OCI-LY1 (cell line): Measurements from ENCODE around the gene TRPV5.

Experiments used
- H2AFZ ChIP-seq: fragments of 200-600 bp; sonication (generic), shearing (Covaris generic); 2 replicates; pipeline ENCODE4 v1.6.0; 2014; ENCODE audit warnings: antibody characterized with exemption, mild to moderate bottlenecking, low read length
- H3F3A ChIP-seq: fragments of 200-600 bp; sonication (generic), shearing (Covaris generic); 2 replicates; pipeline ENCODE4 v1.6.0; 2014; ENCODE audit warnings: mild to moderate bottlenecking, antibody characterized with exemption, low read length, moderate library complexity; ENCODE audit not compliant: insufficient read depth
- H3K27ac ChIP-seq: fragments of 200-600 bp; sonication (generic); 2 replicates; pipeline ENCODE4 v1.5.1; 2014; ENCODE audit warnings: low read length, mixed run types, mild to moderate bottlenecking, low read depth; ENCODE audit not compliant: poor library complexity, severe bottlenecking
- H3K27me3 ChIP-seq: fragments of 200-600 bp; sonication (generic); 2 replicates; pipeline ENCODE4 v1.6.0; 2014; ENCODE audit warnings: antibody characterized with exemption, mild to moderate bottlenecking, low read length, moderate library complexity; ENCODE audit not compliant: insufficient read depth
- H3K36me3 ChIP-seq: fragments of 200-600 bp; sonication (generic); 2 replicates; pipeline ENCODE4 v1.6.1; 2014; ENCODE audit warnings: mild to moderate bottlenecking, antibody characterized with exemption, low read length, moderate library complexity, mixed read lengths; ENCODE audit not compliant: insufficient read depth
- H3K4me1 ChIP-seq: fragments of 200-600 bp; sonication (generic); 2 replicates; pipeline ENCODE4 v1.5.1; 2014; ENCODE audit warnings: mild to moderate bottlenecking, low read length, moderate library complexity; ENCODE audit not compliant: insufficient read depth, severe bottlenecking
- H3K4me2 ChIP-seq: fragments of 200-600 bp; sonication (generic), shearing (Covaris generic); 2 replicates; pipeline ENCODE4 v1.6.1; 2014; ENCODE audit warnings: low read length
- H3K4me3 ChIP-seq: fragments of 200-600 bp; sonication (generic); 2 replicates; pipeline ENCODE4 v1.5.1; 2014; ENCODE audit warnings: low read length, low read depth, mild to moderate bottlenecking, mixed read lengths; ENCODE audit not compliant: poor library complexity, severe bottlenecking
- H3K79me2 ChIP-seq: fragments of 200-600 bp; shearing (Covaris generic); 2 replicates; pipeline ENCODE4 v1.6.1; 2016; ENCODE audit warnings: mixed run types, low read length, mixed read lengths; ENCODE audit not compliant: insufficient read depth
- H3K9ac ChIP-seq: fragments of 200-600 bp; sonication (generic), shearing (Covaris generic); 2 replicates; pipeline ENCODE4 v1.6.1; 2014; ENCODE audit warnings: mild to moderate bottlenecking, low read length, mixed read lengths
- H3K9me2 ChIP-seq: fragments of 200-600 bp; sonication (generic), shearing (Covaris generic); 2 replicates; pipeline ENCODE4 v1.6.1; 2014; ENCODE audit warnings: low read depth, mild to moderate bottlenecking, low read length, mixed read lengths
- H3K9me3 ChIP-seq: fragments of 200-600 bp; shearing (Covaris generic); 2 replicates; pipeline ENCODE4 v1.6.1; 2014; ENCODE audit warnings: low read length, mixed read lengths
- H4K20me1 ChIP-seq: fragments of 200-600 bp; sonication (generic), shearing (Covaris generic); 2 replicates; pipeline ENCODE4 v1.6.0; 2016; ENCODE audit warnings: mild to moderate bottlenecking, low read length; ENCODE audit not compliant: insufficient read depth
- EZH2 ChIP-seq: fragments of 200-600 bp; sonication (generic), shearing (Covaris generic); IDR thresholded peaks from 2 replicates; pipeline ENCODE4 v1.8.0; 2017; ENCODE audit warnings: borderline replicate concordance, mixed run types, mild to moderate bottlenecking, antibody characterized with exemption, low read length, moderate library complexity, mixed read lengths
- TF ChIP-seq, protein P1 (sequence below): fragments of 200-600 bp; sonication (generic), shearing (Covaris generic); IDR thresholded peaks from 2 replicates; pipeline ENCODE4 v1.5.1; 2017; ENCODE audit warnings: mild to moderate bottlenecking, antibody characterized with exemption, low read length, moderate library complexity, mixed read lengths

The TRPV5 gene

DNA sequence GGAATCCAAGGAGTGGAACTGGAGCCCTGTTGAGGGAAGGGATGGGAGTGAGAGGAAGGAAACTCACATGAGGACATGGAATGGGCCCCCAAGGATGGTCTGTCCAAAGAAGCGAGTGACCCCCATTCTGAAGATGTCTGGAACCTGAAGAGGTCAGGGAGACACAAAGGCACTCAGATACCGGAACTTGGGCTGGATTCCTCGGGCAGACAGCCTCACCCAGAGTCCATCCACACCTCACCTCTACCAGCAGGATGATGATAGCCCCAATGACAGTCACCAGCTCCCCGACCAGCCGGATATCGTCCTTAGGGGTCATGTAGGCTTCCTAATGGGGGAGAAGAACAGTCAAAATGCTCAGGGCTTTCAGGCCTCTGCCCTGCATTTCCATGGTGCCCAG lies 58.7 kb downstream of the TRPV5 start:
- no peak overlapping the region for H3K27ac ChIP-seq
- H3K4me3 ChIP-seq: no peak overlapping the region
- H2AFZ ChIP-seq: no peak overlapping the region
- no peaks in the 10 kb centered on the region for H3K36me3 ChIP-seq
- no peaks in the 10 kb centered on the region for H3K4me1 ChIP-seq
- TF ChIP-seq EZH2: no peak
- TF ChIP-seq, protein P1, sequence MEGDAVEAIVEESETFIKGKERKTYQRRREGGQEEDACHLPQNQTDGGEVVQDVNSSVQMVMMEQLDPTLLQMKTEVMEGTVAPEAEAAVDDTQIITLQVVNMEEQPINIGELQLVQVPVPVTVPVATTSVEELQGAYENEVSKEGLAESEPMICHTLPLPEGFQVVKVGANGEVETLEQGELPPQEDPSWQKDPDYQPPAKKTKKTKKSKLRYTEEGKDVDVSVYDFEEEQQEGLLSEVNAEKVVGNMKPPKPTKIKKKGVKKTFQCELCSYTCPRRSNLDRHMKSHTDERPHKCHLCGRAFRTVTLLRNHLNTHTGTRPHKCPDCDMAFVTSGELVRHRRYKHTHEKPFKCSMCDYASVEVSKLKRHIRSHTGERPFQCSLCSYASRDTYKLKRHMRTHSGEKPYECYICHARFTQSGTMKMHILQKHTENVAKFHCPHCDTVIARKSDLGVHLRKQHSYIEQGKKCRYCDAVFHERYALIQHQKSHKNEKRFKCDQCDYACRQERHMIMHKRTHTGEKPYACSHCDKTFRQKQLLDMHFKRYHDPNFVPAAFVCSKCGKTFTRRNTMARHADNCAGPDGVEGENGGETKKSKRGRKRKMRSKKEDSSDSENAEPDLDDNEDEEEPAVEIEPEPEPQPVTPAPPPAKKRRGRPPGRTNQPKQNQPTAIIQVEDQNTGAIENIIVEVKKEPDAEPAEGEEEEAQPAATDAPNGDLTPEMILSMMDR: no peak
- no peak overlapping the region for H3K4me2 ChIP-seq
- no peaks in the 10 kb centered on the region for H3K9me3 ChIP-seq
- no peaks in the 10 kb centered on the region for H4K20me1 ChIP-seq
- H3K9me2 ChIP-seq: no peaks in the 10 kb centered on the region
- no peaks in the 10 kb centered on the region for H3F3A ChIP-seq
- H3K27me3 ChIP-seq: no peaks in the 10 kb centered on the region; the same call in 1 of the 2 replicates
- no peaks in the 10 kb centered on the region for H3K79me2 ChIP-seq
- H3K9ac ChIP-seq: no peak overlapping the region

DNA sequence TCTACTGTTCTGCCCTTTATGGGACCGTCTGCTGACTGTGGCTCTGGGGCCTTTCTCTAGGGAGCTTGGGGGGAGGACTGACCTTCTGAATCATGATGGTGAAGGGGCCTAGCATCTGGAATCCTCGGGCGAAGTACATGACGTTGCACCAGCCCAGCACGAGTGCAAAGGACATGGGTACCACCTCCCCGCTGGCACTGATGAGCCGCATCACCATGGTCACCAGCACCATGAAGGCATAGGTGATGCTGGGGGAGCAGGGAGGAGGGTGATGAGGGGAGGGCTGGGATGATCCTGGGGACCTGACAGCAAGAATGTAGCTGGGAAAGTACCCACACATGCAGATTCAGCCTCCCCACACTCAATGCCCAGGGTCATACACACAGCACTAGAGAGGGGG lies 59.1 kb downstream of the TRPV5 start:
- no peaks in the 10 kb centered on the region; the same call in 1 of the 2 replicates for H3K27me3 ChIP-seq
- H3F3A ChIP-seq: no peaks in the 10 kb centered on the region
- TF ChIP-seq EZH2: no peak
- TF ChIP-seq, protein P1: no peak
- H3K79me2 ChIP-seq: no peaks in the 10 kb centered on the region
- H3K4me2 ChIP-seq: no peak overlapping the region
- no peak overlapping the region for H3K9ac ChIP-seq
- H3K4me3 ChIP-seq: no peak overlapping the region
- H3K9me2 ChIP-seq: no peaks in the 10 kb centered on the region
- no peaks in the 10 kb centered on the region for H4K20me1 ChIP-seq
- no peaks in the 10 kb centered on the region for H3K36me3 ChIP-seq
- no peaks in the 10 kb centered on the region for H3K9me3 ChIP-seq
- no peak overlapping the region for H3K27ac ChIP-seq
- H3K4me1 ChIP-seq: no peaks in the 10 kb centered on the region
- no peak overlapping the region for H2AFZ ChIP-seq

DNA sequence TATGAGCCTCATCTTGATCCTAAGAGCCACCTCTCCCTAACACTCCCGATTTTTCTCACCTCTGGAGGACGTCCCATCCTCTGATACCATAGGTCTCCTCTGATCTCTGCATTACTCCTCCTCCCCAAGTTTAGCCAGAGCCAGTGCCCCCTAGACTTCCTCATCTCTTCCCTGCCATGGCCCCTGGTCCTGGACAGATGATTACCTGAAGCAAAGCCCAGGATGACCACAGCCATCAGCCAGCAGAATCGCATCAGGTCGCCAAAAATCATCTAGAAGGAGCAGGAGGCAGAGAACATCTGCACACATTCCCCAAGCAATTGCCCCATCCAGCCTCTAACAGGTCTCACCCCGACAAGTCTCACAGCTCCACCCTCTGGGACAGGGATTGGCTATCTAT lies 59.7 kb downstream of the TRPV5 start:
- Histone ChIP-seq H3K9me2 (no peaks in the 10 kb centered on the region), H3K27me3 (no peaks in the 10 kb centered on the region; the same call in 1 of the 2 replicates), H3K9ac (no peak overlapping the region)

More for the DNA sequence above, 59.7 kb downstream of the TRPV5 start:
- Histone ChIP-seq H3K79me2 (no peaks in the 10 kb centered on the region), H4K20me1 (no peaks in the 10 kb centered on the region), H3K27ac (no peak overlapping the region), H3K4me2 (no peak overlapping the region), H3K4me3 (no peak overlapping the region), H3K36me3 (no peaks in the 10 kb centered on the region), H3F3A (no peaks in the 10 kb centered on the region), H3K4me1 (no peaks in the 10 kb centered on the region), H2AFZ (no peak overlapping the region), H3K9me3 (no peaks in the 10 kb centered on the region)
- TF ChIP-seq, protein P1: no peak
- TF ChIP-seq EZH2: no peak
